IPS-20b (cell line): ENCODE measurements around the gene SLC33A1.

Source experiments
- H3K27ac ChIP-seq: one replicate; pipeline ENCODE4 v1.5.1; 2013; ENCODE audit warnings: low read length
- H3K27me3 ChIP-seq: 2 replicates; pipeline ENCODE4 v1.6.1; 2013; ENCODE audit warnings: mild to moderate bottlenecking, low read length, inconsistent platforms; ENCODE audit not compliant: insufficient read depth
- H3K36me3 ChIP-seq: 2 replicates; pipeline ENCODE4 v1.6.1; 2013; ENCODE audit warnings: low read depth, mild to moderate bottlenecking, inconsistent platforms, low read length, moderate library complexity; ENCODE audit not compliant: insufficient read depth
- H3K4me1 ChIP-seq: 2 replicates; pipeline ENCODE4 v1.6.1; 2013; ENCODE audit warnings: mild to moderate bottlenecking, control low read depth, inconsistent platforms, low read length, moderate library complexity; ENCODE audit not compliant: insufficient read depth
- H3K4me3 ChIP-seq: 2 replicates; pipeline ENCODE4 v1.5.1; 2013; ENCODE audit warnings: mild to moderate bottlenecking, low read length, inconsistent platforms
- H3K9ac ChIP-seq: 2 replicates; pipeline ENCODE4 v1.6.1; 2013; ENCODE audit warnings: low read depth, mild to moderate bottlenecking, inconsistent platforms, low read length, moderate library complexity
- H3K9me3 ChIP-seq: 2 replicates; pipeline ENCODE4 v1.6.1; 2013; ENCODE audit warnings: mild to moderate bottlenecking, low read depth, low read length, inconsistent platforms; ENCODE audit not compliant: insufficient read depth

The SLC33A1 gene

GRCh38 chr3:155809181-155809580 is 45.0 kb downstream of the SLC33A1 start:
- H3K27ac ChIP-seq, result no peak overlapping the region

GRCh38 chr3:155807823-155808222 is 46.4 kb downstream of the SLC33A1 start:
- no peak overlapping the region for H3K27ac ChIP-seq
- H3K36me3 ChIP-seq, result no peaks in the 10 kb centered on the region
- H3K9ac ChIP-seq, result no peak overlapping the region
- no peak overlapping the region for H3K4me3 ChIP-seq
- H3K27me3 ChIP-seq, result no peaks in the 10 kb centered on the region
- no peaks in the 10 kb centered on the region for H3K4me1 ChIP-seq
- no peaks in the 10 kb centered on the region for H3K9me3 ChIP-seq

More at GRCh38 chr3:155809181-155809580, 45.0 kb downstream of the SLC33A1 start:
- Histone ChIP-seq H3K4me3 (no peak overlapping the region), H3K27me3 (no peaks in the 10 kb centered on the region), H3K9ac (no peak overlapping the region), H3K36me3 (no peaks in the 10 kb centered on the region), H3K9me3 (no peaks in the 10 kb centered on the region), H3K4me1 (no peaks in the 10 kb centered on the region)

DNA sequence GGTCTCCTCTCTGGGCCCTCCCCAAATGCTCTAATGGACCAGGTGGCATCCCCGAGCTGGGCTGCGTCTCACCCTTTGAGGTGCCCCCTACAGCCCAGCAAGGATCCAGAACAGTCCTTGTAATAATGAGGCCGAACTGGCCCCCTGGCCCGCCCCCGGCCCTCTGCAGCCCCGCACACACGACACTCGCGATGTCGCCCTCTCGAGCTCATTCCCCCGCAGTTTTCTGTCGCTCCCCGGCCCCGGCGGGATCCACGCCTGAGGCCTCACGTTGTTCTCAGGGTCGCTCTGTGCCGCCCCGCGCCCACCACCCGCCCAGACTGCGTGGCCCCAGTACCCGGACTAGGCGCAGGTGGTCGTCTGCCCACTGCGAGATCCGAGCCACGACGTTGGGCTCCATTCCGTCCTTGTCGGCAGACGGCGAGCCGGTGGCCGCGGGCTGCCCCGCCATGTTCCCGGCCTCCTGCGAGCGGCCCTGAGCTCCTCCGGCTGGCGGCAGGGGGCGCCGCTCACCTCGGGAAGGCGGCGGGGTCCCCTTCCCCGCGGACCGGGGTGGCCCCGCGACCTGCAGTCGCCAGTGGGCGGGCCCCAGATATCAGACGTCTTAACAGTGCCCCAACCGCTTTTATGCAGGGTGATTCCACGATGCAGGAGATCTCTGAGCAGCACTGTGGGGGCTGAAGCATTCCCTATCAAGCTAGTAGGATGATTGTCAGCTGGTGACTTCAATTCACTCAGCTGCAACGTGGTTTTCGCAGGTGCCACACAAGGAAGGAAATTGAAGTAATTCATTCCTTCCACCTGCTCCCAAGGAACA is 48.2 kb downstream of the SLC33A1 start, which contains the start of gene C3orf33:
Gene C3orf33, minus strand, starts transcription at position 477 of the 817 bp plus-strand sequence. Its CDS starts 26 bp downstream, at position 451.
- Histone ChIP-seq H3K9ac (peak within 1 kb of the TSS; percentile 84), H3K27ac (peak within 1 kb of the TSS; percentile 55), H3K27me3 (no peaks in the 10 kb centered on the region), H3K9me3 (no peaks in the 10 kb centered on the region), H3K4me1 (no peaks in the 10 kb centered on the region), H3K4me3 (peak within 1 kb of the TSS; percentile 84), H3K36me3 (no peaks in the 10 kb centered on the region)

DNA sequence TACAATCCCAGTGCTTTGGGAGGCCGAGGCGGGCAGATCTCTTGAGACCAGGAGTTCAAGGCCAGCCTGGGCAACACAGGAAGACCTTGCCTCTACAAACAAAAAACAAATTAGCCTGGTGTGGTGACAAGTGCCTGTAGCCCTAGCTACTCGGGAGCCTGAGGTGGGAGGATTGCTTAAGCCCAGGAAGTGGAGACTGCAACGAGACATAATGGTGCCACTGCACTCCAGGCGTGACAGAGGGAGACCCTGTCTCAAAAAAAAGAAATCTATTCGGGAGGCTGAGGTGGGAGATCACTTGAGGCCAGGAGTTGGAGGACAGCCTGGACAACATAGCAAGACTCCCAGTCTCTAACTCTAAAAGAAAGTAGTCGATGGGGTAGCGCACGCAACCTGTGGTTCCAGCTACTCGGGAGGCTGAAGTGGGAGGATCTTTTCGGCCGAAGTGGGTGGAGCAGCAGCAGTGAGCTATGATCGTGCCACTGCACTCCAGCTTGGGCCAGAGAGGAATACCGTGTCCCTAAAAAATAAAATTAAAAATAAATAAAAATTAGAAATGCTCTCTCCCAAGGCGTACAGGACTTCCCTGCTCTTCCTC is 48.9 kb downstream of the SLC33A1 start:
- Histone ChIP-seq H3K36me3 (0 out of 2 replicates have a peak, but pooled peaks cover under 1% of the 10 kb centered on the region), H3K27ac (no peak overlapping the region), H3K4me1 (no peaks in the 10 kb centered on the region), H3K9me3 (no peaks in the 10 kb centered on the region), H3K27me3 (no peaks in the 10 kb centered on the region), H3K4me3 (peak overlapping the region; percentile 84), H3K9ac (peak overlapping the region; percentile 84; the same call in 1 of the 2 replicates)

GRCh38 chr3:155804323-155804722 is 49.9 kb downstream of the SLC33A1 start:
- Histone ChIP-seq H3K36me3 (peaks cover 6% of the 10 kb centered on the region; the same call in 1 of the 2 replicates), H3K9me3 (no peaks in the 10 kb centered on the region), H3K4me1 (no peaks in the 10 kb centered on the region), H3K27ac (no peak overlapping the region), H3K27me3 (no peaks in the 10 kb centered on the region), H3K4me3 (no peak overlapping the region), H3K9ac (no peak overlapping the region)

GRCh38 chr3:155792532-155792931 is 61.7 kb downstream of the SLC33A1 start:
- Histone ChIP-seq H3K27me3 (no peaks in the 10 kb centered on the region), H3K4me3 (no peak overlapping the region), H3K9me3 (no peaks in the 10 kb centered on the region), H3K36me3 (peaks cover 4% of the 10 kb centered on the region), H3K4me1 (peaks cover 7% of the 10 kb centered on the region; the same call in 1 of the 2 replicates), H3K9ac (no peak overlapping the region), H3K27ac (no peak overlapping the region)

- Histone ChIP-seq H3K4me1 (peaks cover 7% of the 10 kb centered on the region; the same call in 1 of the 2 replicates), H3K9ac (no peak overlapping the region), H3K36me3 (peaks cover 4% of the 10 kb centered on the region), H3K27ac (no peak overlapping the region), H3K9me3 (no peaks in the 10 kb centered on the region), H3K4me3 (no peak overlapping the region), H3K27me3 (no peaks in the 10 kb centered on the region)
These were observed 63.0 kb downstream of the SLC33A1 start for GRCh38 chr3:155791190-155791589.

DNA sequence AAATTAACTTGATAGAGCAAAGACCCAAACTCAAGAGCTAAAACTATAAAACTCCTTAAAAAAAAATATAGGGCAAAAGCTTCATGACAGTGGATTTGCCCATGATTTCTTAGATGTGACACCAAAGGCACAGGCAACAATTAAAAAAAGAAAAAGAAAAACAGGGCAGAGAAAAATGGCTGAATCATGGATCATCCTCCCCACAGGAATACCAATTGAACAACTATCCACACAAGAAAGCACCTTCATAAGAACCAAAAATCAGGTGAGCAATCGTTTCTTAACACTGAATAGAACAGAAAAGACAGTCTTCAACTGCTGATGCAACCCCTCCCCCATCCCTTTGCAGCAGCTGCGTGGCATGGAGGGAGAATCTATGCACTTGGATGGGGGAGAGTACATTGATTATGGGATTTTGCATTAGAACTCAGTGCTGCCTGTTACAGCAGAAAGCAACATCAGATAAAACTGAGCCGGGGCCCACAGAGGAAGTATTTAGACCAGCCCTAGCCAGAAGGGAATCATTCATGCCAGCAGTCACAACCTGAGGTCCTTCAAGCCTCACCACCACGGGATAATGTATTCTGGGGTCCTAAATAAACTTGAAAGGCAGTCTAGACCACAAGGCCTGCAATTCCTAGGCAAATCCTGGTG is 63.8 kb downstream of the SLC33A1 start:
- Histone ChIP-seq H3K27me3 (no peaks in the 10 kb centered on the region), H3K4me1 (peaks cover 7% of the 10 kb centered on the region; the same call in 1 of the 2 replicates), H3K4me3 (no peak overlapping the region), H3K27ac (no peak overlapping the region), H3K36me3 (peaks cover 4% of the 10 kb centered on the region), H3K9me3 (no peaks in the 10 kb centered on the region), H3K9ac (no peak overlapping the region)

GRCh38 chr3:155785662-155786295 is 68.4 kb downstream of the SLC33A1 start:
- peaks cover 7% of the 10 kb centered on the region; the same call in 1 of the 2 replicates for H3K4me1 ChIP-seq
- H3K9ac ChIP-seq, result no peak overlapping the region
- H3K27ac ChIP-seq, result no peak overlapping the region
- H3K27me3 ChIP-seq, result no peaks in the 10 kb centered on the region
- H3K4me3 ChIP-seq, result no peak overlapping the region
- H3K36me3 ChIP-seq, result no peaks in the 10 kb centered on the region
- H3K9me3 ChIP-seq, result no peaks in the 10 kb centered on the region

- Histone ChIP-seq H3K4me3 (no peak overlapping the region), H3K9me3 (no peaks in the 10 kb centered on the region), H3K36me3 (no peaks in the 10 kb centered on the region), H3K9ac (no peak overlapping the region), H3K27me3 (no peaks in the 10 kb centered on the region), H3K27ac (no peak overlapping the region), H3K4me1 (no peaks in the 10 kb centered on the region)
These were observed 71.8 kb downstream of the SLC33A1 start for GRCh38 chr3:155782390-155782953.

GRCh38 chr3:155780291-155780690 is 73.9 kb downstream of the SLC33A1 start:
- H3K27me3 ChIP-seq, result no peaks in the 10 kb centered on the region
- no peak overlapping the region for H3K27ac ChIP-seq
- no peaks in the 10 kb centered on the region for H3K36me3 ChIP-seq
- H3K4me3 ChIP-seq, result no peak overlapping the region
- H3K9ac ChIP-seq, result no peak overlapping the region
- no peaks in the 10 kb centered on the region for H3K9me3 ChIP-seq
- no peaks in the 10 kb centered on the region for H3K4me1 ChIP-seq
